H1 (cell line): Measurements from ENCODE around the gene CTRL. TPM values are rescaled to one million over a fixed set of nuclear protein-coding genes. Genes with fewer than 3 reads are reported as not detected.

Source experiments
- MAX ChIP-seq: IDR thresholded peaks from 2 replicates; pipeline ENCODE4 v1.6.1; 2012; ENCODE audit warnings: inconsistent platforms
- NRF1 ChIP-seq: IDR thresholded peaks from 2 replicates; pipeline ENCODE4 v1.6.1; 2011; ENCODE audit warnings: mild to moderate bottlenecking, low read depth, low read length, improper control_type of control experiment
- RBBP5 ChIP-seq: IDR thresholded peaks from 2 replicates; pipeline ENCODE4 v1.7.1; 2012; ENCODE audit warnings: low read depth, mild to moderate bottlenecking, inconsistent platforms, low read length, moderate library complexity, borderline replicate concordance
- polyA plus RNA-seq, 7 experiments: library from polyadenylated mRNA; depleted of rRNA in 3 of 7; stranded (reverse) in 5 of 7; unstranded in 2 of 7; fragments of >200 nt in 5 of 7; fragments of 200-250 nt in 2 of 7; gene quantifications; 1 replicate in 5 of 7; 2 replicates in 1 of 7; 4 replicates in 1 of 7; pipeline versions ENCODE4 v1.2.1 to v1.2.3, GENCODE V29; 2011 to 2013; ENCODE audit warnings: missing spikeins in 2 of 7, mixed read lengths in 2 of 7
- total RNA-seq: library from RNA; stranded (reverse); fragmentation: NEBNext Ultra II Directional; extraction: Animal tissue kit (Norgen Biotek cat#: 25700); gene quantifications from 2 replicates; pipeline ENCODE4 v1.2.1, GENCODE V29; 2021

The CTRL gene
- total and polyA plus RNA-seq, 2 of the 8 experiments (the other 6 are each of a cell fraction or from before 2014, with no cell fraction given) = 1.7 to 4.2 TPM

GRCh38 chr16:67892375-67892774 is 39.3 kb downstream of the CTRL start (continued):
- TF ChIP-seq RBBP5 = no peak
- TF ChIP-seq MAX = no peak
- TF ChIP-seq NRF1 = no peak
